ENCODE data around the gene MSANTD2. TPM values are rescaled to one million over a fixed set of nuclear protein-coding genes. Genes with fewer than 3 reads are reported as not detected.

The MSANTD2 gene
- total and polyA plus RNA-seq, 2 experiments from 2014 or later: 18.7 to 34.4 TPM

DNA sequence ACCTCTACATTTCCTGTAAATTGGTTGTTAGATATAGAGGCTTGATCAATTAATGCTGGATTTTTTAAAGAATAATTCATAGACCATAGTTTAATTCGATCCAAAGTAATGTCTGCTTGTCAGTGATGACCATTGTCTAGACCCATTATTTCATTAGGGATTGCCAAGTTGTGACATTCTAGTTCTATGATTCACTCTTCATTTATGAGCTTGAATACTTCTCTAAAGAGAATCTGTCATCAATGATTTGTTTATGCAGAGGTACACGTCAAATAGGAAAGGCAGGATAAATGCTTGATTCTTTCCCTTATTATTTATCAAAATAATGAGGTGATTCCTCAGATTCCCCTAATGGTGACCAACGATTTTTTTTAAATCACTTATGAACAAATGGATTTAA, 41.0 kb upstream of the MSANTD2 start (continued):
- TF ChIP-seq, protein P1, sequence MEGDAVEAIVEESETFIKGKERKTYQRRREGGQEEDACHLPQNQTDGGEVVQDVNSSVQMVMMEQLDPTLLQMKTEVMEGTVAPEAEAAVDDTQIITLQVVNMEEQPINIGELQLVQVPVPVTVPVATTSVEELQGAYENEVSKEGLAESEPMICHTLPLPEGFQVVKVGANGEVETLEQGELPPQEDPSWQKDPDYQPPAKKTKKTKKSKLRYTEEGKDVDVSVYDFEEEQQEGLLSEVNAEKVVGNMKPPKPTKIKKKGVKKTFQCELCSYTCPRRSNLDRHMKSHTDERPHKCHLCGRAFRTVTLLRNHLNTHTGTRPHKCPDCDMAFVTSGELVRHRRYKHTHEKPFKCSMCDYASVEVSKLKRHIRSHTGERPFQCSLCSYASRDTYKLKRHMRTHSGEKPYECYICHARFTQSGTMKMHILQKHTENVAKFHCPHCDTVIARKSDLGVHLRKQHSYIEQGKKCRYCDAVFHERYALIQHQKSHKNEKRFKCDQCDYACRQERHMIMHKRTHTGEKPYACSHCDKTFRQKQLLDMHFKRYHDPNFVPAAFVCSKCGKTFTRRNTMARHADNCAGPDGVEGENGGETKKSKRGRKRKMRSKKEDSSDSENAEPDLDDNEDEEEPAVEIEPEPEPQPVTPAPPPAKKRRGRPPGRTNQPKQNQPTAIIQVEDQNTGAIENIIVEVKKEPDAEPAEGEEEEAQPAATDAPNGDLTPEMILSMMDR (conservative IDR thresholded peaks at IDR 0.05; ENCODE audit: low read depth in 2 of 2): no peak
- TF ChIP-seq JUNB (IDR thresholded peaks at IDR 0.05; ENCODE audit: unreplicated experiment) (no peak), EZH2 (IDR thresholded peaks at IDR 0.05; ENCODE audit: low read depth, unreplicated experiment) (no peak), POLR2AphosphoS5 (IDR thresholded peaks at IDR 0.05; ENCODE audit: low read depth) (no peak), NANOG (IDR thresholded peaks at IDR 0.05; ENCODE audit: borderline replicate concordance) (no peak)
- TF ChIP-seq, protein P2, sequence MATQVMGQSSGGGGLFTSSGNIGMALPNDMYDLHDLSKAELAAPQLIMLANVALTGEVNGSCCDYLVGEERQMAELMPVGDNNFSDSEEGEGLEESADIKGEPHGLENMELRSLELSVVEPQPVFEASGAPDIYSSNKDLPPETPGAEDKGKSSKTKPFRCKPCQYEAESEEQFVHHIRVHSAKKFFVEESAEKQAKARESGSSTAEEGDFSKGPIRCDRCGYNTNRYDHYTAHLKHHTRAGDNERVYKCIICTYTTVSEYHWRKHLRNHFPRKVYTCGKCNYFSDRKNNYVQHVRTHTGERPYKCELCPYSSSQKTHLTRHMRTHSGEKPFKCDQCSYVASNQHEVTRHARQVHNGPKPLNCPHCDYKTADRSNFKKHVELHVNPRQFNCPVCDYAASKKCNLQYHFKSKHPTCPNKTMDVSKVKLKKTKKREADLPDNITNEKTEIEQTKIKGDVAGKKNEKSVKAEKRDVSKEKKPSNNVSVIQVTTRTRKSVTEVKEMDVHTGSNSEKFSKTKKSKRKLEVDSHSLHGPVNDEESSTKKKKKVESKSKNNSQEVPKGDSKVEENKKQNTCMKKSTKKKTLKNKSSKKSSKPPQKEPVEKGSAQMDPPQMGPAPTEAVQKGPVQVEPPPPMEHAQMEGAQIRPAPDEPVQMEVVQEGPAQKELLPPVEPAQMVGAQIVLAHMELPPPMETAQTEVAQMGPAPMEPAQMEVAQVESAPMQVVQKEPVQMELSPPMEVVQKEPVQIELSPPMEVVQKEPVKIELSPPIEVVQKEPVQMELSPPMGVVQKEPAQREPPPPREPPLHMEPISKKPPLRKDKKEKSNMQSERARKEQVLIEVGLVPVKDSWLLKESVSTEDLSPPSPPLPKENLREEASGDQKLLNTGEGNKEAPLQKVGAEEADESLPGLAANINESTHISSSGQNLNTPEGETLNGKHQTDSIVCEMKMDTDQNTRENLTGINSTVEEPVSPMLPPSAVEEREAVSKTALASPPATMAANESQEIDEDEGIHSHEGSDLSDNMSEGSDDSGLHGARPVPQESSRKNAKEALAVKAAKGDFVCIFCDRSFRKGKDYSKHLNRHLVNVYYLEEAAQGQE (IDR thresholded peaks at IDR 0.05; ENCODE audit: unreplicated experiment): no peak

DNA sequence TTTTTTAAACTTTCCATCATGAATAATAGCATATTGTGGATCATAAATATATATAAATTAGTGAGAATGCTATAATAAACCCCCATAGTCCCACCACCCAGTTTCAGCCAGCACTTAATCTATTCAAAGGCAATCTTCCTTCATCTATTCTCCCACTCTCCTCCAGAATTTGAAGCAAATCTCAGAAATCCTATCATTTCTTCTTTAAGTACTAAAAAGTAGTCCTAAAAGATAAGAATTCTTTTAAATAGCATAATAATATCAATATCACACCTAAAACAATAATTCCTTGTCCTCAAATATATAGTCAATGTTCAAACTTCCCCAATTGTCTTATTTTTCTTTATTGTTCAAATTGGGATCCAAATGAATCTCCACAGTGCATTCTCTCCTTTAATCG, 40.5 kb upstream of the MSANTD2 start:
- Histone ChIP-seq H3K9me2 (ENCODE audit: insufficient read depth) (no peaks in the 10 kb centered on the region), H2AFZ (no peak overlapping the region), H4K20me1 (replicated peaks; ENCODE audit: insufficient read depth) (peaks cover 38% of the 10 kb centered on the region), H3K4me3 (no peak overlapping the region; the same call in 1 of the 2 replicates), H3K79me2 (replicated peaks; ENCODE audit: insufficient read depth) (no peaks in the 10 kb centered on the region), H3K27ac (ENCODE audit: low read depth) (no peak overlapping the region), H3K4me1 (ENCODE audit: insufficient read depth) (peaks cover 20% of the 10 kb centered on the region), H3K36me3 (ENCODE audit: insufficient read depth) (no peaks in the 10 kb centered on the region), H3F3A (replicated peaks; ENCODE audit: low read depth) (peaks cover 28% of the 10 kb centered on the region; the same call in 1 of the 2 replicates), H3K27me3 (ENCODE audit: insufficient read depth) (peaks cover 95% of the 10 kb centered on the region), H3K4me2 (no peak overlapping the region; the same call in 1 of the 2 replicates)
- Mint-ChIP-seq H3K27ac (no peak overlapping the region), H3K9me3 (peaks cover 4% of the 10 kb centered on the region; the same call in 2 of the 3 replicates), H3K36me3 (ENCODE audit: low read depth) (no peaks in the 10 kb centered on the region), H3K27me3 (ENCODE audit: insufficient read depth, low read depth, poor library complexity) (peaks cover 23% of the 10 kb centered on the region), H3K4me1 (peaks cover 29% of the 10 kb centered on the region), H3K4me3 (no peak overlapping the region; the same call in 2 of the 3 replicates)
- no peak for ATAC-seq
- DNase-seq (ENCODE audit: low spot score): no peak
- TF ChIP-seq STAT1 (IDR thresholded peaks at IDR 0.05; ENCODE audit: unreplicated experiment): no peak
- TF ChIP-seq CREB1 (CRISPR knock-in tag; IDR thresholded peaks at IDR 0.05; ENCODE audit: low read depth): no peak
- no peak for TF ChIP-seq NANOG (IDR thresholded peaks at IDR 0.05; ENCODE audit: borderline replicate concordance)
- TF ChIP-seq POLR2AphosphoS5 (IDR thresholded peaks at IDR 0.05; ENCODE audit: low read depth): no peak
- TF ChIP-seq, protein P1 (conservative IDR thresholded peaks at IDR 0.05; ENCODE audit: low read depth in 2 of 2): no peak
- TF ChIP-seq ZNF331 (CRISPR knock-in tag; IDR thresholded peaks at IDR 0.05; ENCODE audit: low read depth): no peak
- TF ChIP-seq EZH2 (IDR thresholded peaks at IDR 0.05; ENCODE audit: low read depth, unreplicated experiment): peak; percentile 65
